Motor neuron (in vitro differentiated cells): Measurements from ENCODE around the gene DES. TPM values are rescaled to one million over a fixed set of nuclear protein-coding genes. Genes with fewer than 3 reads are reported as not detected.
"Not testable (repeated sequence)": the region's sequence is repeated elsewhere in the genome, so short reads cannot be mapped to it uniquely, and the experiment has no call there.

Source experiments
- ATAC-seq, 8 experiments: fragments of 200-7000 bp; cut with Tn5 transposase; replicated peaks in 6 of 8; 2 replicates each; pipeline ENCODE4 v1.8.0; 2021; ENCODE audit warnings: mild to moderate bottlenecking in 8 of 8, moderate library complexity in 8 of 8
- H3K27ac ChIP-seq, 2 donors: fragments of 250-450 bp; sonication (Bioruptor Pico); 2 replicates each; pipeline ENCODE4 v1.9.0; 2021; ENCODE audit warnings: antibody characterized with exemption in 2 of 2, mild to moderate bottlenecking in 2 of 2, moderate library complexity in 1 of 2
- H3K4me1 ChIP-seq, 2 donors: fragments of 250-450 bp; sonication (Bioruptor Pico); replicated peaks in 1 of 2; 2 replicates each; pipeline ENCODE4 v1.6.1; 2021; ENCODE audit warnings: antibody characterized with exemption in 2 of 2, mild to moderate bottlenecking in 2 of 2, moderate library complexity in 1 of 2
- H3K4me3 ChIP-seq, 5 donors: fragments of 250-450 bp; sonication (Bioruptor Pico); 2 replicates each; pipeline ENCODE4 v1.9.0; 2021; ENCODE audit warnings: antibody characterized with exemption in 5 of 5, mild to moderate bottlenecking in 5 of 5, moderate library complexity in 4 of 5
- WGBS, 10 experiments: fragments of 450-650 bp; shearing (Covaris generic); methylation state at CpG; one replicate each; pipeline ENCODE4 v1.0.0; 2022; 5-methylcytosine and 5-hydroxymethylcytosine counted together
- in situ Hi-C, 9 experiments: fragments of 400-800 bp; cut with MboI; loops; one replicate each; pipeline ENCODE4 v1.15.0; 2021; ENCODE audit warnings: low sequenced_read_pairs in 9 of 9, low pct_unique_long_range_greater_than_20kb in 2 of 9; ENCODE audit not compliant: unreplicated experiment in 9 of 9
- total RNA-seq, 8 experiments: library from RNA; unstranded; fragments of 300-600 nt; gene quantifications; 2 replicates each; pipeline versions ENCODE4 v1.2.3 to v1.2.4, GENCODE V29; 2022

The DES gene
- total RNA-seq, 8 experiments from 2014 or later: 0.33 to 1.0 (median 0.76) TPM; not detected in 2

GRCh38 chr2:219388121-219388906, 29.9 kb upstream of the DES start:
- Histone ChIP-seq H3K27ac (peak overlapping the region; percentile 33 to 60), H3K4me3 (peak overlapping the region; percentile 16 to 78 (median 66)), H3K4me1 (peaks cover 8 to 10% of the 10 kb centered on the region in 2 donors)
- in situ Hi-C loops: no loop called here
- 0 to 70% (median 8%) methylated on average over 1 to 9 of the region's 78 CpGs; no CpG with 5 or more reads in 2 of the 10 experiments for WGBS, 10 experiments
- ATAC-seq: peak; percentile 50 to 83 (median 78)

- peak overlapping the region in 4 of 5 donors; percentile 16 to 78 (median 46) for H3K4me3 ChIP-seq
- in situ Hi-C loops: no loop called here
- 21 to 100% (median 62%) methylated on average over 1 to 6 of the region's 6 CpGs; no CpG with 5 or more reads in 2 of the 10 experiments for WGBS, 10 experiments
- H3K27ac ChIP-seq: peak overlapping the region; percentile 33 to 38
- H3K4me1 ChIP-seq: peaks cover 8 to 10% of the 10 kb centered on the region in 2 donors
- no peak for ATAC-seq
Measured at GRCh38 chr2:219388907-219389156, 29.3 kb upstream of the DES start.

DNA sequence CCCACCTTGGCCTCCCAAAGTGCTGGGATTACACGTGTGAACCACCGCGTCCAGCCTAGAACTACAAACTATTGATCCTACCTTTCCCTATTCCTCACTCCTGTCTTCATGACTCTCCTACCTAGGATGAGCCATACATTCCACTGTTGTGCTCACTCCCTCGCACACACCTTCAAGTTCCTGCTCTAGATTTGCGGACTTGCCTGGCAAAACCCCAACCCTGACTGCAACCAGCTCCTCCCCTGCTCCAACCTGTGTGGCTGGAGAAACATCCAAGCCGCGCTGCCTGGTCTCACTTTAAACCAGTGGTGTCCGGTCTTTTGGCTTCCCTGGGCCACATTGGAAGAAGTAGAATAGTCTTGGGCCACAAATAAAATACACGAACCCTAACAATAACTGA, 25.4 kb upstream of the DES start:
- H3K4me1 ChIP-seq: peaks cover 3 to 7% of the 10 kb centered on the region in 2 donors
- 60 to 100% (median 90%) methylated on average over 1 to 5 of the region's 9 CpGs; no CpG with 5 or more reads in 5 of the 10 experiments for WGBS, 10 experiments
- in situ Hi-C loops: loop anchor here in 1 of 9 experiments (10.0 kb wide), 1 partner anchor 132 kb away; no protein-coding TSS in a partner anchor
- no peak for ATAC-seq
- no peak overlapping the region for H3K4me3 ChIP-seq
- H3K27ac ChIP-seq: no peak overlapping the region

GRCh38 chr2:219395056-219395455, 23.1 kb upstream of the DES start:
- not testable (repeated sequence) for H3K27ac ChIP-seq, H3K4me1 ChIP-seq, ATAC-seq, H3K4me3 ChIP-seq
- in situ Hi-C loops: loop anchor here in 1 of 9 experiments (10.0 kb wide), 1 partner anchor 130 kb away; no protein-coding TSS in a partner anchor
- WGBS, 10 experiments: 0 to 100% (median 79%) methylated on average over 1 to 7 of the region's 9 CpGs; no CpG with 5 or more reads in 4 of the 10 experiments

DNA sequence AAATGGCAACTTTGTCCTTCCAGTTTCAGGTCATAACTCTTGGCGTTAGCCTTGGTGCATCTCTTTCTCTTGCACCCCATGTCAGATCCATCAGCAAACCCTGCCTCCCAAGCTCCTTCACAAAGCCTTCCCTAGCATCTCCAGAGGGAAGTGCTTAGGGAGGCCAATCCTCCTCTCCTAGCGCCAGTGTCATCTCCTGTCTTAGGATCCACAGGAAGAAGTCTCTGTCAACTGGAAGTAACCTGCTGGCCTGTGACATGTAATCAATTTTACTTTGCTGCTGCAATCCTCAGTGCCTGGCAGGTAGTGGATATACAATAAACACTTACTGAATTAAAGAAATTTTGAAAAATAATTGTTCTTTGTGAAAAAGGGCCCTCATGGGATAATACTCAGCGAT, 22.6 kb upstream of the DES start:
- peak in 3 of 8 experiments; percentile 41 to 61 (median 57) for ATAC-seq
- 79 to 100% (median 100%) methylated on average over 1 to 3 of the region's 3 CpGs; no CpG with 5 or more reads in 1 of the 10 experiments for WGBS, 10 experiments
- Histone ChIP-seq H3K4me1 (peaks cover 4 to 7% of the 10 kb centered on the region in 2 donors), H3K27ac (peak overlapping the region in 1 of 2 donors; percentile 10), H3K4me3 (no peak overlapping the region)
- in situ Hi-C loops: loop anchor here in 1 of 9 experiments (10.0 kb wide), 1 partner anchor 129 kb away; no protein-coding TSS in a partner anchor

GRCh38 chr2:219396863-219397457, 21.2 kb upstream of the DES start:
- no peak overlapping the region for H3K27ac ChIP-seq
- WGBS, 10 experiments: 60 to 100% (median 92%) methylated on average over 1 to 2 of the region's 6 CpGs; no CpG with 5 or more reads in 4 of the 10 experiments
- peaks cover 8 to 9% of the 10 kb centered on the region in 2 donors for H3K4me1 ChIP-seq
- no peak for ATAC-seq
- in situ Hi-C loops: loop anchor here in 1 of 9 experiments (10.0 kb wide), 1 partner anchor 128 kb away; no protein-coding TSS in a partner anchor
- H3K4me3 ChIP-seq: no peak overlapping the region

- no peak overlapping the region for H3K4me3 ChIP-seq
- peak in 2 of 8 experiments; percentile 36 to 39 for ATAC-seq
- H3K27ac ChIP-seq: no peak overlapping the region
- WGBS, 10 experiments: 0 to 100% (median 49%) methylated on average over 1 to 3 of the region's 5 CpGs; no CpG with 5 or more reads in 3 of the 10 experiments
- in situ Hi-C loops: loop anchor here in 1 of 9 experiments (10.0 kb wide), 1 partner anchor 126 kb away; no protein-coding TSS in a partner anchor
- H3K4me1 ChIP-seq: peaks cover 12 to 17% of the 10 kb centered on the region in 2 donors
Measured at GRCh38 chr2:219398721-219399363, 19.3 kb upstream of the DES start.

GRCh38 chr2:219399716-219400478, 18.3 kb upstream of the DES start:
- peak in 2 of 8 experiments; percentile 12 to 30 for ATAC-seq
- Histone ChIP-seq H3K4me3 (no peak overlapping the region), H3K27ac (peak overlapping the region in 1 of 2 donors; percentile 50), H3K4me1 (peaks cover 12 to 17% of the 10 kb centered on the region in 2 donors)
- WGBS, 10 experiments: 37 to 88% (median 64%) methylated on average over 2 to 9 of the region's 14 CpGs; no CpG with 5 or more reads in 1 of the 10 experiments
- in situ Hi-C loops: loop anchor here in 8 of 9 experiments (5.0 to 25.0 kb wide), 4 partner anchors 112 to 135 kb away; partner anchors contain the start of gene ASIC4 (in 1 of the 8)

DNA sequence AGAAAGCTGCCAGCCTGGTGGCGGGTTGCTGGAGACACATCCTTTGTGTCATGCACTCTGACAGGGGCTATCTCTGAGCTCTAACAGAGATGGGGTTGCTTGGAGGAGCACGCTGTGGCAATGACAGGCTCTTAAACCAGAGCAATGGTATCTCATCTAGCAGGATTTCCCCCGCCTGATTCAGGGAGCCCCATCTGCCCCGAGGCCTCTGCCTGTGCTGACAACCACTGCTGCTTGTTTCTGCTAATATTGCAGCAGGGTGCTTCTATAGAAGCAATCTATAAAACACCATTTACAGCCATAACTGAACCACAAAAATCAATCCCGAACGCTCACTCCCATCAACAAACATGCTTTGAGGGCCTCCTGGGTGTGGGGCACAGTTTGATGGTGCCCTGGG, 17.6 kb upstream of the DES start:
- in situ Hi-C loops: loop anchor here in 7 of 9 experiments (5.0 to 25.0 kb wide), 4 partner anchors 112 to 134 kb away; partner anchors contain the start of gene ASIC4 (in 1 of the 7)
- no peak overlapping the region for H3K4me3 ChIP-seq
- H3K4me1 ChIP-seq: peaks cover 12 to 14% of the 10 kb centered on the region in 2 donors
- peak in 3 of 8 experiments; percentile 11 to 40 (median 12) for ATAC-seq
- peak overlapping the region; percentile 12 to 50 for H3K27ac ChIP-seq
- WGBS, 10 experiments: 20 to 100% (median 43%) methylated on average over 1 to 5 of the region's 6 CpGs; no CpG with 5 or more reads in 1 of the 10 experiments

DNA sequence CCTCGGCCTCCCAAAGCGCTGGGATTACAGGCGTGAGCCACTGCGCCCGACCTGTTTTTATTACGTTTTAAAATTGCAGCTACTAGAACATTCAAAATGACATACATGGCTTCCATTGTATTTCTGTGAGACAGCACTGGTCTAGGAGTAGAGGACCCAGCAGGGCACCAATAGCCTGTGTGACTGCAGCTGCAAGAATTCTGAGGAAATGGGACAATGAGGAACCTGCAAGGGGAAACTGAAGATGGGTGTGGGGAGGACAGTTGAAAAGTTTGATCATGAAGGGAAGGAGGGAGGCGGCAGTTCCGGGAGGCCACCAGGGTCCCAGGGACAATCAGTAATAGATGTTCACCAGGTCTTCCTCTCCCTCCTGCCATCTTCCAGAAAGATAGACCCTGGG, 16.6 kb upstream of the DES start:
- Histone ChIP-seq H3K27ac (no peak overlapping the region), H3K4me1 (peaks cover 10% of the 10 kb centered on the region in 2 donors), H3K4me3 (no peak overlapping the region)
- ATAC-seq: no peak
- 87 to 100% (median 94%) methylated on average over 2 to 8 of the region's 8 CpGs; no CpG with 5 or more reads in 5 of the 10 experiments for WGBS, 10 experiments
- in situ Hi-C loops: loop anchor here in 7 of 9 experiments (5.0 to 25.0 kb wide), 4 partner anchors 111 to 133 kb away; partner anchors contain the start of gene ASIC4 (in 1 of the 7)

DNA sequence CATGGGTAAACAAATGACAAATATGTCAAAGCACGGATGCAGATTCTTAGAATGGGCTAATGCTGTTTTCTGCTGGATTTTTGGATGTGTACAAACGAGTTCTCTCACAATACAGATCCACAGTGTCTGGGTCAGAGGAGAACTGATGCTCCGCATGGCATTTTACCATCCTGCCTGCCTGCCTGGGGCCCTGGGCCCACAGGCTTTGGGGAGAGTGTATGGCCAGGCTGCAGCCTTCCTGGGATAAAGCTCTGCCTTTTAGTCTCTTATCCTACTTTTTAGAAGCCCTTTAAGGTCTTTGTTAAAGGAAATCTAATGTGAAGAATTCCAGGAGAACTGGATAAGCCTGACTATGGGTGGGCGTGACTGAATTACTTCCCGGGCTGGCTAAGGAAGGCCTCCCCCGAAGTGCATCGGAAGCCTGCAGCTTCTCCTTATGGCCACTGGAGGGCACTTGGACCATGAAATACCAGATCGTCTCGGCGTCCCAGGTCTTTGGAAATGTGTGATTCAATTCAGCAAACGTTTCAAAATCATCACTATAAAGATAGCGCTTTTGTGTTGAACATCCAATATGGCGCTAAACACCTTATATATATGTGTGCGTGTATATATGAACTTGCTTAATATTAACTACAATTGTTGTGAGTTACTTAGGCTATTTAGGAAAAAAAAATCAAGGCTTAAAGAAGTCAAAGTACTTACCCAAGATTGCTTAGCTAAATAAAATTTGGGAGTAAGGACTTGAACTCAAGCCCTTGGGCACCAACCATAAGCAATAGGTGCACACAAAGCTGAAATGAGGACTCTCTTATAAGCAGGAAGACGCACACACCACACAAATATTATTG, 15.3 kb upstream of the DES start:
- Histone ChIP-seq H3K27ac (no peak overlapping the region), H3K4me3 (no peak overlapping the region), H3K4me1 (peaks cover 10 to 14% of the 10 kb centered on the region in 2 donors)
- peak; percentile 68 to 94 (median 78) for ATAC-seq
- 10 to 58% (median 17%) methylated on average over 4 to 13 of the region's 15 CpGs; no CpG with 5 or more reads in 1 of the 10 experiments for WGBS, 10 experiments
- in situ Hi-C loops: loop anchor here in 7 of 9 experiments (5.0 to 25.0 kb wide), 4 partner anchors 109 to 132 kb away; partner anchors contain the start of gene ASIC4 (in 1 of the 7)
